SK-N-SH (cell line): ENCODE results near the gene CLDN5. TPM values are rescaled to one million over a fixed set of nuclear protein-coding genes. Genes with fewer than 3 reads are reported as not detected.

Experiments used
- CTCF ChIA-PET: fragments of 300-600, 350-600 bp; formaldehyde crosslinking; extraction: SDS; loops from one replicate; lab custom pipeline; 2021; lab: Yijun Ruan, JAX
- POLR2A ChIA-PET: fragments of 350-600 bp; sonication (Branson Sonifier 250); formaldehyde crosslinking; extraction: SDS; loops from one replicate; lab custom pipeline; 2020; ENCODE audit warnings: antibody characterized with exemption, inconsistent platforms; lab: Yijun Ruan, JAX
- DNase-seq: peaks from one replicate; pipeline ENCODE4 v3.0.0; 2012
- H2AFZ ChIP-seq: fragments of 200-600 bp; sonication (generic); 2 replicates; pipeline ENCODE4 v1.8.1; 2016; ENCODE audit warnings: antibody characterized with exemption, mild to moderate bottlenecking, low read depth
- H3F3A ChIP-seq: fragments of 200-600 bp; sonication (generic); replicated peaks from 2 replicates; pipeline ENCODE3; 2016; ENCODE audit warnings: antibody characterized with exemption, mild to moderate bottlenecking; ENCODE audit not compliant: insufficient read depth
- H3K27ac ChIP-seq, 2 experiments: fragments of 200-500 bp in 1 of 2; fragments of 200-600 bp in 1 of 2; sonication (Bioruptor generic) in 1 of 2; sonication (generic), shearing (Covaris generic) in 1 of 2; 2 replicates each; pipeline versions ENCODE4 v1.5.1 to v1.6.1; 2014 to 2016; ENCODE audit warnings: low read depth in 2 of 2, inconsistent platforms in 1 of 2, low read length in 1 of 2, mild to moderate bottlenecking in 1 of 2, mixed read lengths in 1 of 2
- H3K27me3 ChIP-seq: fragments of 200-600 bp; sonication (generic), shearing (Covaris generic); 2 replicates; pipeline ENCODE4 v1.6.1; 2016; ENCODE audit warnings: mixed run types; ENCODE audit not compliant: insufficient read depth
- H3K36me3 ChIP-seq, 2 experiments: fragments of 200-500 bp in 1 of 2; fragments of 200-600 bp in 1 of 2; sonication (Bioruptor generic) in 1 of 2; sonication (generic) in 1 of 2; replicated peaks in 1 of 2; 2 replicates each; pipeline versions ENCODE3 to v1.5.1; 2014 to 2016; ENCODE audit warnings: low read length in 1 of 2, mild to moderate bottlenecking in 1 of 2; ENCODE audit not compliant: insufficient read depth in 2 of 2, control insufficient read depth in 1 of 2
- H3K4me1 ChIP-seq, 2 experiments: fragments of 200-500 bp in 1 of 2; fragments of 200-600 bp in 1 of 2; sonication (Bioruptor generic) in 1 of 2; sonication (generic), shearing (Covaris generic) in 1 of 2; 2 replicates each; pipeline versions ENCODE4 v1.5.1 to v1.6.1; 2014 to 2016; ENCODE audit warnings: low read depth in 1 of 2, low read length in 1 of 2, mixed run types in 1 of 2; ENCODE audit not compliant: insufficient read depth in 2 of 2, control insufficient read depth in 1 of 2
- H3K4me2 ChIP-seq: fragments of 200-600 bp; sonication (generic), shearing (Covaris generic); 2 replicates; pipeline ENCODE4 v1.6.1; 2017; ENCODE audit warnings: mixed run types
- H3K4me3 ChIP-seq, 2 experiments: fragments of 200-500 bp in 1 of 2; fragments of 200-600 bp in 1 of 2; sonication (Bioruptor generic) in 1 of 2; sonication (generic), shearing (Covaris generic) in 1 of 2; 2 replicates each; pipeline versions ENCODE4 v1.5.1 to v1.8.1; 2014 to 2016; ENCODE audit warnings: low read depth in 2 of 2, inconsistent platforms in 1 of 2, low read length in 1 of 2, mild to moderate bottlenecking in 1 of 2, mixed read lengths in 1 of 2, moderate library complexity in 1 of 2
- H3K79me2 ChIP-seq: fragments of 200-600 bp; sonication (generic); 2 replicates; pipeline ENCODE4 v1.8.1; 2017; ENCODE audit warnings: mild to moderate bottlenecking; ENCODE audit not compliant: insufficient read depth
- H3K9ac ChIP-seq: fragments of 200-600 bp; sonication (generic); 2 replicates; pipeline ENCODE4 v1.6.1; 2017; ENCODE audit warnings: mixed run types
- H3K9me2 ChIP-seq: fragments of 200-600 bp; sonication (generic); 2 replicates; pipeline ENCODE4 v1.6.1; 2017; ENCODE audit warnings: mixed run types
- H3K9me3 ChIP-seq: fragments of 200-600 bp; sonication (generic); 2 replicates; pipeline ENCODE4 v1.6.1; 2017; ENCODE audit warnings: mixed run types, mild to moderate bottlenecking, moderate library complexity
- H4K20me1 ChIP-seq: fragments of 200-600 bp; sonication (generic); 2 replicates; pipeline ENCODE4 v1.6.1; 2017; ENCODE audit warnings: mild to moderate bottlenecking, mixed run types; ENCODE audit not compliant: insufficient read depth
- ELF1 ChIP-seq: IDR thresholded peaks from 2 replicates; pipeline ENCODE4 v1.4.0; 2012
- FOXJ3 ChIP-seq: sonication (generic); formaldehyde crosslinking; IDR thresholded peaks from 2 replicates; pipeline ENCODE4 v1.5.1; 2020; ENCODE audit warnings: mild to moderate bottlenecking, missing genetic modification reagents
- FOXM1 ChIP-seq: IDR thresholded peaks from 2 replicates; pipeline ENCODE4 v1.4.0; 2012; ENCODE audit warnings: low read depth, mild to moderate bottlenecking
- GABPA ChIP-seq: IDR thresholded peaks from 2 replicates; pipeline ENCODE4 v1.4.0; 2012; ENCODE audit warnings: low read depth, mild to moderate bottlenecking
- GATA2 ChIP-seq: sonication (generic); formaldehyde crosslinking; IDR thresholded peaks from 2 replicates; pipeline ENCODE4 v1.5.0; 2020; ENCODE audit warnings: mild to moderate bottlenecking, missing genetic modification reagents
- JUND ChIP-seq: IDR thresholded peaks from 2 replicates; pipeline ENCODE4 v1.4.0; 2012
- MEF2A ChIP-seq: IDR thresholded peaks from 2 replicates; pipeline ENCODE4 v1.4.0; 2012; ENCODE audit warnings: low read depth, borderline replicate concordance
- NFIC ChIP-seq: IDR thresholded peaks from 2 replicates; pipeline ENCODE4 v1.4.0; 2012; ENCODE audit warnings: borderline replicate concordance
- NRF1 ChIP-seq: IDR thresholded peaks from 2 replicates; pipeline ENCODE4 v1.6.1; 2012; ENCODE audit warnings: low read depth, mild to moderate bottlenecking, low read length
- POLR2AphosphoS5 ChIP-seq: IDR thresholded peaks from 2 replicates; pipeline ENCODE4 v1.6.1; 2012; ENCODE audit warnings: low read depth, low read length
- RXRA ChIP-seq: IDR thresholded peaks from 2 replicates; pipeline ENCODE4 v1.4.0; 2012; ENCODE audit warnings: low read depth, mild to moderate bottlenecking, borderline replicate concordance
- SIN3A ChIP-seq: IDR thresholded peaks from 2 replicates; pipeline ENCODE4 v1.6.1; 2012; ENCODE audit warnings: low read depth, mild to moderate bottlenecking, low read length, moderate library complexity, borderline replicate concordance
- TEAD4 ChIP-seq: IDR thresholded peaks from 2 replicates; pipeline ENCODE4 v1.4.0; 2012; ENCODE audit warnings: mild to moderate bottlenecking, borderline replicate concordance; ENCODE audit not compliant: insufficient read depth
- WGBS: methylation state at CpG from one replicate; pipeline ENCODE4 v1.1.6; 2017; ENCODE audit warnings: low lambda C conversion rate; 5-methylcytosine and 5-hydroxymethylcytosine counted together
- polyA plus RNA-seq, 3 experiments: library from polyadenylated mRNA; depleted of rRNA; stranded (reverse); fragments of >200 nt; gene quantifications; 2 replicates each; pipeline ENCODE4 v1.2.3, GENCODE V29; 2012
- TF ChIP-seq, protein P1 (sequence below): fragments of 150-350 bp; IDR thresholded peaks from 2 replicates; pipeline ENCODE4 v1.6.1; 2017; ENCODE audit warnings: antibody characterized with exemption, low read length, low read depth, borderline replicate concordance
- TF ChIP-seq, protein P2 (sequence below): IDR thresholded peaks from 2 replicates; pipeline ENCODE4 v1.4.0; 2012; ENCODE audit warnings: low read depth
- TF ChIP-seq, protein P3 (sequence below): fragments of 150-350 bp; IDR thresholded peaks from 2 replicates; pipeline ENCODE4 v1.6.1; 2016; ENCODE audit warnings: mild to moderate bottlenecking, low read depth, low read length
- TF ChIP-seq, protein P4 (sequence below): IDR thresholded peaks from 2 replicates; pipeline ENCODE4; 2012

The CLDN5 gene
- polyA plus RNA-seq, 1 of the 3 experiments (the other 2 are of a cell fraction) = not detected

DNA sequence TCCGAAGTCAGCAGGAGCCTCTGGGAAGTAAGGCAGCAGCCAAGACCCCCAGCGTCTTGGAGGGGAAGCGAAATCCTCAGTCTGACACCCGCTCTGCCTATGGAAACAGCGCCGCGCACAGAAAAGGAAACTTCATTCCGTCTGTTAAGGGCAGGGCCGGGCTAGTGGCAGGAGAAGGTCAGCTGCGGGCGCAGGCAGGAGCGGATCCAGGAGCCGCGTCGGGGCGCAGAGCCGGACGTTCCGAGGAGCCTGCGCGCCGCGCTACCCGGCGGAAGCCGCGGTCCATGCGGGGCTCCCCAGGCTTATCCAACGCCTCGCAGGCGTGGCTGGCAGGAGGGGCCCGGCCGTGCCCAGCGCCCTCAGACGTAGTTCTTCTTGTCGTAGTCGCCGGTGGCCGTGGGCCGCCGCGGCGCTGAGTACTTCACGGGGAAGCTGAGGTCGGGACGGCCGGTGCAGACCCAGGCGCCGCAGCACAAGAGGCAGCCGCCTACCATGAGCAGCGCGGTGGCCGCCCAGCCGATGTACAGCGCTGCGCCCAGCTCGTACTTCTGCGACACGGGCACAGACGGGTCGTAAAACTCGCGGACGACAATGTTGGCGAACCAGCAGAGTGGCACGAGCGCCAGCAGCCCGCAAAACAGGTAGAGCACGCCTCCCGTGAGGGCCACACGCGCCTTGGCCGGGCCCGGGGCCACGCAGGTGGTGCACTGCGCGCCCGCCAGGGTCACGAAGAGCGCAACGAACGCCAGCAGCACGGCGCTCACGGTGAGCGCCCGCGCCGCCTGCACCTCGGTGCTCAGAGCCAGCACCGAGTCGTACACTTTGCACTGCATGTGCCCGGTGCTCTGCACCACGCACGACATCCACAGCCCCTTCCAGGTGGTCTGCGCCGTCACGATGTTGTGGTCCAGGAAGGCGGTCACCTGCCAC, 705 bp downstream of the CLDN5 start (continued):
- TF ChIP-seq, protein P1, sequence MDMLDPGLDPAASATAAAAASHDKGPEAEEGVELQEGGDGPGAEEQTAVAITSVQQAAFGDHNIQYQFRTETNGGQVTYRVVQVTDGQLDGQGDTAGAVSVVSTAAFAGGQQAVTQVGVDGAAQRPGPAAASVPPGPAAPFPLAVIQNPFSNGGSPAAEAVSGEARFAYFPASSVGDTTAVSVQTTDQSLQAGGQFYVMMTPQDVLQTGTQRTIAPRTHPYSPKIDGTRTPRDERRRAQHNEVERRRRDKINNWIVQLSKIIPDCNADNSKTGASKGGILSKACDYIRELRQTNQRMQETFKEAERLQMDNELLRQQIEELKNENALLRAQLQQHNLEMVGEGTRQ = no peak
- TF ChIP-seq, protein P2, sequence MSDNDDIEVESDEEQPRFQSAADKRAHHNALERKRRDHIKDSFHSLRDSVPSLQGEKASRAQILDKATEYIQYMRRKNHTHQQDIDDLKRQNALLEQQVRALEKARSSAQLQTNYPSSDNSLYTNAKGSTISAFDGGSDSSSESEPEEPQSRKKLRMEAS = no peak
- no peak for TF ChIP-seq MEF2A
- no peak for TF ChIP-seq NRF1
- TF ChIP-seq ELF1 = no peak
- TF ChIP-seq JUND = no peak
- no peak for TF ChIP-seq POLR2AphosphoS5
- no peak for TF ChIP-seq RXRA
- no peak for TF ChIP-seq NFIC
- TF ChIP-seq GABPA = no peak
- TF ChIP-seq GATA2 = no peak

DNA sequence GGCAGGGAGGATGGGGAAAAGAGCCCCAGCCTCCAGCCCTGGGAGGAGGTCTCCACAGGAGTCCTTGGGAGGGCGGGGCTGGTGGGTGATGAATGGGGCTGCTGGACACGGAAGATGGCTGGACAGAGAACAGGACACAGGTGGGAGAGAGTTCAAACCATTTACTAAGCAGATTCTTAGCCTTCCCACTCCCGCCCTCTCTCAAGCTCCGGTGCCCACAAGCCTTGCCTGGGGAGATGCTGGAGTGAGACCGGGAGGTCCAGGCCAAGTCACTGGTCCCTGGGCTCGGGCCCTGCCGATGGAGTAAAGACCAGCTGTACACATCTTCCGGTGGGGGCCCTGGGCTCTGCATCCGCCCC, 1.4 kb downstream of the CLDN5 start:
- POLR2A ChIA-PET = no interaction called here
- no peak overlapping the region for H3K27ac ChIP-seq
- TF ChIP-seq SIN3A (no peak), FOXM1 (no peak), FOXJ3 (CRISPR knock-in tag) (no peak), TEAD4 (no peak), RXRA (no peak), NRF1 (no peak)
- TF ChIP-seq, protein P3, sequence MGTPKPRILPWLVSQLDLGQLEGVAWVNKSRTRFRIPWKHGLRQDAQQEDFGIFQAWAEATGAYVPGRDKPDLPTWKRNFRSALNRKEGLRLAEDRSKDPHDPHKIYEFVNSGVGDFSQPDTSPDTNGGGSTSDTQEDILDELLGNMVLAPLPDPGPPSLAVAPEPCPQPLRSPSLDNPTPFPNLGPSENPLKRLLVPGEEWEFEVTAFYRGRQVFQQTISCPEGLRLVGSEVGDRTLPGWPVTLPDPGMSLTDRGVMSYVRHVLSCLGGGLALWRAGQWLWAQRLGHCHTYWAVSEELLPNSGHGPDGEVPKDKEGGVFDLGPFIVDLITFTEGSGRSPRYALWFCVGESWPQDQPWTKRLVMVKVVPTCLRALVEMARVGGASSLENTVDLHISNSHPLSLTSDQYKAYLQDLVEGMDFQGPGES = no peak
- TF ChIP-seq, protein P4, sequence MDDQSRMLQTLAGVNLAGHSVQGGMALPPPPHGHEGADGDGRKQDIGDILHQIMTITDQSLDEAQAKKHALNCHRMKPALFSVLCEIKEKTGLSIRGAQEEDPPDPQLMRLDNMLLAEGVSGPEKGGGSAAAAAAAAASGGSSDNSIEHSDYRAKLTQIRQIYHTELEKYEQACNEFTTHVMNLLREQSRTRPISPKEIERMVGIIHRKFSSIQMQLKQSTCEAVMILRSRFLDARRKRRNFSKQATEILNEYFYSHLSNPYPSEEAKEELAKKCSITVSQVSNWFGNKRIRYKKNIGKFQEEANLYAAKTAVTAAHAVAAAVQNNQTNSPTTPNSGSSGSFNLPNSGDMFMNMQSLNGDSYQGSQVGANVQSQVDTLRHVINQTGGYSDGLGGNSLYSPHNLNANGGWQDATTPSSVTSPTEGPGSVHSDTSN = no peak
- no peaks in the 10 kb centered on the region for H3K27me3 ChIP-seq
- H3K79me2 ChIP-seq = no peaks in the 10 kb centered on the region
- no peaks in the 10 kb centered on the region for H3K36me3 ChIP-seq
- 83% methylated on average over 7 of the region's 9 CpGs for WGBS
- no peak for DNase-seq
- no peaks in the 10 kb centered on the region for H3K9me2 ChIP-seq
- H4K20me1 ChIP-seq = no peaks in the 10 kb centered on the region
- H3K4me2 ChIP-seq = no peak overlapping the region
- H2AFZ ChIP-seq = no peak overlapping the region
- no peaks in the 10 kb centered on the region for H3F3A ChIP-seq
- H3K4me1 ChIP-seq = peaks cover 0 to 10% of the 10 kb centered on the region in 2 experiments; a peak in 1 of 4 replicates
- H3K9ac ChIP-seq = no peak overlapping the region
- H3K9me3 ChIP-seq = no peaks in the 10 kb centered on the region
- no peak overlapping the region for H3K4me3 ChIP-seq
- CTCF ChIA-PET = interaction anchor here (0.6 to 0.8 kb wide), 2 partner anchors 10 to 46 kb away, joined by 3 to 4 read pairs; no protein-coding TSS in a partner anchor
